ENCODE data around the gene LYRM1. TPM values are rescaled to one million over a fixed set of nuclear protein-coding genes. Genes with fewer than 3 reads are reported as not detected.
"Not testable (repeated sequence)": the region's sequence is repeated elsewhere in the genome, so short reads cannot be mapped to it uniquely, and the experiment has no call there.

LYRM1 gene
- total and polyA plus RNA-seq, 2 donors (not counting 1 experiment from before 2014, with no cell fraction given), result 54.9 to 131 TPM

DNA sequence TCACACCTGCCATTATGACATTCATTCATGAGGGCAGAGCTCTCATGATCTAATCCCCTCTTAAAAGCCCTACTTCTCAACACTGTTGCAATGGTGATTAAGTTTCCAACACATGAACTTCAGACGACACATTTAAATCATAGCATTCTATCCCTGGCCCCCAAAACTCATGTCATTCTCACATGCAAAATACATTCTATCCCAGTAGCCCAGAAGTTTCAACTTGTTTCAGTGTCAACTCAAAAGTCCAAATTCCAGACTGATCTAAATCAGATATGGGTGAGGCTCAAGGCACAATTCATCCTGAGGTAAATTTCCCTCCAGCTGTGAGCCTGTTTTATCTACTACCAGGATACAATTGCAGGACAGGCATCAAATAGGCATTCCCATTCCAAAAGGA, 25.2 kb downstream of the LYRM1 start:
- H3K4me2 ChIP-seq (ENCODE audit: extremely low read depth, insufficient read depth, low read length), result no peak overlapping the region
- no peaks in the 10 kb centered on the region for H4K20me1 ChIP-seq (ENCODE audit: control insufficient read depth, extremely low read depth, insufficient read depth, low read length)
- H3K79me2 ChIP-seq (ENCODE audit: control insufficient read depth, insufficient read depth, low read length), result no peaks in the 10 kb centered on the region
- TF ChIP-seq EZH2 (IDR thresholded peaks at IDR 0.05; ENCODE audit: low read length, missing control alignments), result no peak
- TF ChIP-seq, protein P1, sequence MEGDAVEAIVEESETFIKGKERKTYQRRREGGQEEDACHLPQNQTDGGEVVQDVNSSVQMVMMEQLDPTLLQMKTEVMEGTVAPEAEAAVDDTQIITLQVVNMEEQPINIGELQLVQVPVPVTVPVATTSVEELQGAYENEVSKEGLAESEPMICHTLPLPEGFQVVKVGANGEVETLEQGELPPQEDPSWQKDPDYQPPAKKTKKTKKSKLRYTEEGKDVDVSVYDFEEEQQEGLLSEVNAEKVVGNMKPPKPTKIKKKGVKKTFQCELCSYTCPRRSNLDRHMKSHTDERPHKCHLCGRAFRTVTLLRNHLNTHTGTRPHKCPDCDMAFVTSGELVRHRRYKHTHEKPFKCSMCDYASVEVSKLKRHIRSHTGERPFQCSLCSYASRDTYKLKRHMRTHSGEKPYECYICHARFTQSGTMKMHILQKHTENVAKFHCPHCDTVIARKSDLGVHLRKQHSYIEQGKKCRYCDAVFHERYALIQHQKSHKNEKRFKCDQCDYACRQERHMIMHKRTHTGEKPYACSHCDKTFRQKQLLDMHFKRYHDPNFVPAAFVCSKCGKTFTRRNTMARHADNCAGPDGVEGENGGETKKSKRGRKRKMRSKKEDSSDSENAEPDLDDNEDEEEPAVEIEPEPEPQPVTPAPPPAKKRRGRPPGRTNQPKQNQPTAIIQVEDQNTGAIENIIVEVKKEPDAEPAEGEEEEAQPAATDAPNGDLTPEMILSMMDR (conservative IDR thresholded peaks at IDR 0.05 in 1 of 2, IDR thresholded peaks at IDR 0.05 in 1 of 2; ENCODE audit: low read depth in 1 of 2, low read length in 2 of 2), result no peak
- no peaks in the 10 kb centered on the region for H3K4me1 ChIP-seq (ENCODE audit: control insufficient read depth, extremely low read depth, insufficient read depth, low read length)
- no peaks in the 10 kb centered on the region for H3K36me3 ChIP-seq (ENCODE audit: control insufficient read depth, insufficient read depth, low read length)
- H3K9ac ChIP-seq (ENCODE audit: insufficient read depth, low read length), result no peak overlapping the region
- no peaks in the 10 kb centered on the region for H3K9me3 ChIP-seq (ENCODE audit: control insufficient read depth, insufficient read depth, low read depth, low read length)
- no peak overlapping the region for H3K4me3 ChIP-seq (replicated peaks in 1 of 4; ENCODE audit: control extremely low read depth in 1 of 4, insufficient read depth in 1 of 4, low read depth in 3 of 4, low read length in 4 of 4)
- DNase-seq (ENCODE audit: low read depth in 2 of 2), result no peak
- H3K27ac ChIP-seq (ENCODE audit: insufficient read depth, low read length), result no peak overlapping the region
- no peak overlapping the region for H2AFZ ChIP-seq (ENCODE audit: low read length)
- no peaks in the 10 kb centered on the region for H3K27me3 ChIP-seq (ENCODE audit: control insufficient read depth, insufficient read depth, low read length)

DNA sequence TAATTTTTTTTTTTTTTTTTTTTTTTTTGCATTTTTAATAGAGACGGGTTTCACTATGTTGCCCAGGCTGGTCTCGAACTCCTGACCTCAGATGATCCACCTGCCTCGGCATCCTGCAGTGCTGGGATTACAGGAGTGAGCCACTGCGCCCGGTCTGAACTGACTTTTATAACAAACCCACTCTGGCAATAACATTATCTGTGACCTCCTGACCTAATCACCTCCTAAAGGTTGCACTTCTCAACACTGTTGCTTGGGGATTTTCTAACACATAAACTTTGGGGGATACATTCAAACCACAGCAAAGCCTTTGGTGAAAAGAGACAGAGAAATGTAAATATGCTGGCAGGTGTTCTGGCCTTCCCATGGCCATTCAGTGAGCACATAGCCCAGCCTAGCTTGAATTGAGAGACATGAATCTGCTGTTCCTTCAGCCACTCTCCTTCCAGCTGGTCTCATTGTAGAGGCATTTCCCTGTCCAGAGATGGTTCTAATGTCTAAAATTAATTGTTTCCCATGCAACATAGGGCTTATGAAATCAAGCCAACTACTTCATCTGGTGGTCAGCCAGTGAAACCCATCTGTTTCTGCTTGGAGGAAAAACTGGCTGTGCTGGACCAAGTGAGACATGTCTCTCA, 28.3 kb downstream of the LYRM1 start:
- Histone ChIP-seq H3K27me3 (ENCODE audit: control insufficient read depth, insufficient read depth, low read length) (no peaks in the 10 kb centered on the region), H3K4me3 (replicated peaks in 1 of 4; ENCODE audit: control extremely low read depth in 1 of 4, insufficient read depth in 1 of 4, low read depth in 3 of 4, low read length in 4 of 4) (no peak overlapping the region)

DNA sequence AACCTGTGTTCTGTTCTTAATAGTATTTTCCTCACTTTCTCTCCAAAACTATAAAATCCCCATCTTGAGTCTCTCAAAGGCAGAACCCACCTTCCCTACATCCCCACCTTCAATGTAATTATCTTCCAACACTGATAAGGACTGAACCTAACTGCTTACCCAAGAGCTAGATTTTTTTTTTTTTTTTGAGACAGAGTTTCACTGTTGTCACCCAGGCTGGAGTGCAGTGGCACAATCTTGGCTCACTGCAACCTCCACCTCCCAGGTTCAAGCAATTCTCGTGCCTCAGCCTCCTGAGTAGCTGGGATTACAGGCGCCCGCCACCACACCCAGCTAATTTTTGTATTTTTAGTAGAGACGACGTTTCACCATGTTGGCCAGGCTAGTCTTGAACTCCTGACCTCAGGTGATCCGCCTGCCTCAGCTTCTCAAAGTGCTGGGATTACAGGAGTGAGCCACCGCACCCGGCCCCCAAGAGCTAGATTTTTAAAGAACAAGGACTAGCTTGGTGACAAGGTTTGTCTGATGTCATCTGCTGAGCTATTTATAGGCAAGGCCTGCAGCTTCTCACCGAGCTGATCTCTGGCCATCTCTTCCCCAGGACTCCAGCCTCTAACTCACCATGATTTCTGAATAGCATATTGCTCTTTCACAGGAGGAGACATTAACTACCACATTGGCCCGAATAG, 29.2 kb downstream of the LYRM1 start:
- H3K4me3 ChIP-seq (replicated peaks in 1 of 4; ENCODE audit: control extremely low read depth in 1 of 4, insufficient read depth in 1 of 4, low read depth in 3 of 4, low read length in 4 of 4); H3K27me3 ChIP-seq (ENCODE audit: control insufficient read depth, insufficient read depth, low read length); H3K9me3 ChIP-seq (ENCODE audit: control insufficient read depth, insufficient read depth, low read depth, low read length); H3K4me2 ChIP-seq (ENCODE audit: extremely low read depth, insufficient read depth, low read length); H3K27ac ChIP-seq (ENCODE audit: insufficient read depth, low read length); H3K36me3 ChIP-seq (ENCODE audit: control insufficient read depth, insufficient read depth, low read length); H4K20me1 ChIP-seq (ENCODE audit: control insufficient read depth, extremely low read depth, insufficient read depth, low read length); DNase-seq (ENCODE audit: low read depth in 2 of 2); H3K4me1 ChIP-seq (ENCODE audit: control insufficient read depth, extremely low read depth, insufficient read depth, low read length); H2AFZ ChIP-seq (ENCODE audit: low read length); H3K79me2 ChIP-seq (ENCODE audit: control insufficient read depth, insufficient read depth, low read length); H3K9ac ChIP-seq (ENCODE audit: insufficient read depth, low read length): not testable (repeated sequence)

More for the DNA sequence above, 28.3 kb downstream of the LYRM1 start:
- no peak overlapping the region for H3K9ac ChIP-seq (ENCODE audit: insufficient read depth, low read length)
- H3K4me1 ChIP-seq (ENCODE audit: control insufficient read depth, extremely low read depth, insufficient read depth, low read length), result no peaks in the 10 kb centered on the region
- H3K27ac ChIP-seq (ENCODE audit: insufficient read depth, low read length), result no peak overlapping the region
- H3K9me3 ChIP-seq (ENCODE audit: control insufficient read depth, insufficient read depth, low read depth, low read length), result no peaks in the 10 kb centered on the region
- DNase-seq (ENCODE audit: low read depth in 2 of 2), result peak; percentile 37
- no peaks in the 10 kb centered on the region for H3K79me2 ChIP-seq (ENCODE audit: control insufficient read depth, insufficient read depth, low read length)
- no peak overlapping the region for H2AFZ ChIP-seq (ENCODE audit: low read length)
- no peaks in the 10 kb centered on the region for H4K20me1 ChIP-seq (ENCODE audit: control insufficient read depth, extremely low read depth, insufficient read depth, low read length)
- no peak for TF ChIP-seq EZH2 (IDR thresholded peaks at IDR 0.05; ENCODE audit: low read length, missing control alignments)
- no peak overlapping the region for H3K4me2 ChIP-seq (ENCODE audit: extremely low read depth, insufficient read depth, low read length)
- H3K36me3 ChIP-seq (ENCODE audit: control insufficient read depth, insufficient read depth, low read length), result no peaks in the 10 kb centered on the region

DNA sequence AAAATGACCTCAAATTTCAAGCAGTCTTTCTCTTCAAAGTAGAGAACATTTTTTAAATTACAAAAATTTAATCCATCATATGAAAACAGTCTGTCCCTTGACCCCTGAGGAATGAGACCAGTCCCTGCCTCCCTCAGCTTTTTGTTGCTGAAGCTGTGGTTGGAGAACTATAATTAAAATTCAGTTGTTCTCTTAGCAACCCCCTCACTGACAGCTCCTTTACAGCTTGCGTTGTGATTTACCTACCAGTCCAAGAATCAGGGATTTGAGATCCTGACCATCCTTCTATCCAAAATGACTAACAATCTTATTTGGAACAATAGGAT, 29.8 kb downstream of the LYRM1 start:
- no peak overlapping the region for H3K27ac ChIP-seq (ENCODE audit: insufficient read depth, low read length)
- DNase-seq (ENCODE audit: low read depth in 2 of 2), result peak in 1 of 2 donors; percentile 50
- no peaks in the 10 kb centered on the region for H3K79me2 ChIP-seq (ENCODE audit: control insufficient read depth, insufficient read depth, low read length)
- no peaks in the 10 kb centered on the region for H3K4me1 ChIP-seq (ENCODE audit: control insufficient read depth, extremely low read depth, insufficient read depth, low read length)
- no peaks in the 10 kb centered on the region for H3K36me3 ChIP-seq (ENCODE audit: control insufficient read depth, insufficient read depth, low read length)
- no peak overlapping the region for H2AFZ ChIP-seq (ENCODE audit: low read length)
- H3K9me3 ChIP-seq (ENCODE audit: control insufficient read depth, insufficient read depth, low read depth, low read length), result no peaks in the 10 kb centered on the region
- TF ChIP-seq, protein P1 (conservative IDR thresholded peaks at IDR 0.05 in 1 of 2, IDR thresholded peaks at IDR 0.05 in 1 of 2; ENCODE audit: low read depth in 1 of 2, low read length in 2 of 2), result no peak
- no peak for TF ChIP-seq EZH2 (IDR thresholded peaks at IDR 0.05; ENCODE audit: low read length, missing control alignments)
- H3K4me3 ChIP-seq (replicated peaks in 1 of 4; ENCODE audit: control extremely low read depth in 1 of 4, insufficient read depth in 1 of 4, low read depth in 3 of 4, low read length in 4 of 4), result no peak overlapping the region
- no peaks in the 10 kb centered on the region for H4K20me1 ChIP-seq (ENCODE audit: control insufficient read depth, extremely low read depth, insufficient read depth, low read length)
- H3K27me3 ChIP-seq (ENCODE audit: control insufficient read depth, insufficient read depth, low read length), result no peaks in the 10 kb centered on the region
- H3K9ac ChIP-seq (ENCODE audit: insufficient read depth, low read length), result no peak overlapping the region
- no peak overlapping the region for H3K4me2 ChIP-seq (ENCODE audit: extremely low read depth, insufficient read depth, low read length)
